Adipocyte (in vitro differentiated cells): Measurements from ENCODE around the gene FAM43B.

ENCODE experiments used
- DNase-seq: peaks from one replicate; pipeline ENCODE4 v3.0.0-alpha.2; 2015; ENCODE audit warnings: low read depth
- H3K27me3 ChIP-seq: replicated peaks from 2 replicates; pipeline ENCODE4 v1.7.0; 2013; ENCODE audit warnings: mild to moderate bottlenecking, low read length, moderate library complexity; ENCODE audit not compliant: control insufficient read depth, insufficient read depth
- H3K36me3 ChIP-seq: 2 replicates; pipeline ENCODE4 v1.7.0; 2013; ENCODE audit warnings: low read length, mild to moderate bottlenecking, moderate library complexity; ENCODE audit not compliant: control insufficient read depth, insufficient read depth, severe bottlenecking
- H3K4me1 ChIP-seq: 2 replicates; pipeline ENCODE4 v1.7.0; 2013; ENCODE audit warnings: mild to moderate bottlenecking, low read length, moderate library complexity; ENCODE audit not compliant: control insufficient read depth, insufficient read depth
- H3K4me3 ChIP-seq: 2 replicates; pipeline ENCODE4 v1.7.0; 2013; ENCODE audit warnings: mild to moderate bottlenecking, low read length, moderate library complexity
- H3K9ac ChIP-seq: 2 replicates; pipeline ENCODE4 v1.7.0; 2013; ENCODE audit warnings: mild to moderate bottlenecking, low read length, moderate library complexity
- H3K9me3 ChIP-seq: 2 replicates; pipeline ENCODE4 v1.7.0; 2013; ENCODE audit warnings: mild to moderate bottlenecking, low read length, moderate library complexity; ENCODE audit not compliant: control insufficient read depth

Gene FAM43B

GRCh38 chr1:20528221-20528620 is 24.2 kb upstream of the FAM43B start:
- peaks cover 8% of the 10 kb centered on the region for H3K9me3 ChIP-seq
- no peak for DNase-seq
- no peaks in the 10 kb centered on the region for H3K4me1 ChIP-seq
- no peaks in the 10 kb centered on the region for H3K36me3 ChIP-seq
- H3K27me3 ChIP-seq, result peaks cover 57% of the 10 kb centered on the region
- H3K9ac ChIP-seq, result no peak overlapping the region
- H3K4me3 ChIP-seq, result no peak overlapping the region

GRCh38 chr1:20530306-20530705 is 22.1 kb upstream of the FAM43B start:
- no peaks in the 10 kb centered on the region for H3K36me3 ChIP-seq
- H3K4me1 ChIP-seq, result no peaks in the 10 kb centered on the region
- H3K4me3 ChIP-seq, result no peak overlapping the region
- peaks cover 8% of the 10 kb centered on the region for H3K9me3 ChIP-seq
- H3K9ac ChIP-seq, result no peak overlapping the region
- H3K27me3 ChIP-seq, result peaks cover 75% of the 10 kb centered on the region
- DNase-seq, result no peak

GRCh38 chr1:20530901-20531300 is 21.5 kb upstream of the FAM43B start:
- H3K4me1 ChIP-seq, result no peaks in the 10 kb centered on the region
- peaks cover 8% of the 10 kb centered on the region for H3K9me3 ChIP-seq
- no peak overlapping the region for H3K9ac ChIP-seq
- peaks cover 79% of the 10 kb centered on the region for H3K27me3 ChIP-seq
- no peaks in the 10 kb centered on the region for H3K36me3 ChIP-seq
- no peak overlapping the region for H3K4me3 ChIP-seq
- DNase-seq, result peak; percentile 51

- Histone ChIP-seq H3K9me3 (peaks cover 8% of the 10 kb centered on the region), H3K27me3 (peaks cover 59% of the 10 kb centered on the region), H3K4me1 (no peaks in the 10 kb centered on the region), H3K9ac (no peak overlapping the region), H3K4me3 (no peak overlapping the region), H3K36me3 (no peaks in the 10 kb centered on the region)
- DNase-seq, result no peak
Measured at GRCh38 chr1:20533635-20534034, 18.7 kb upstream of the FAM43B start.

GRCh38 chr1:20534659-20535417 is 17.5 kb upstream of the FAM43B start:
- no peaks in the 10 kb centered on the region for H3K9me3 ChIP-seq
- H3K27me3 ChIP-seq, result peaks cover 49% of the 10 kb centered on the region
- DNase-seq, result no peak
- H3K36me3 ChIP-seq, result no peaks in the 10 kb centered on the region
- H3K9ac ChIP-seq, result no peak overlapping the region
- no peaks in the 10 kb centered on the region for H3K4me1 ChIP-seq
- no peak overlapping the region for H3K4me3 ChIP-seq

GRCh38 chr1:20538227-20538626 is 14.1 kb upstream of the FAM43B start:
- H3K27me3 ChIP-seq, result peaks cover 42% of the 10 kb centered on the region
- DNase-seq, result no peak
- no peak overlapping the region for H3K9ac ChIP-seq
- H3K36me3 ChIP-seq, result no peaks in the 10 kb centered on the region
- H3K9me3 ChIP-seq, result no peaks in the 10 kb centered on the region
- no peak overlapping the region for H3K4me3 ChIP-seq
- no peaks in the 10 kb centered on the region for H3K4me1 ChIP-seq

GRCh38 chr1:20538760-20539551 is 13.4 kb upstream of the FAM43B start:
- Histone ChIP-seq H3K36me3 (no peaks in the 10 kb centered on the region), H3K9ac (no peak overlapping the region), H3K9me3 (no peaks in the 10 kb centered on the region), H3K4me3 (no peak overlapping the region), H3K4me1 (no peaks in the 10 kb centered on the region), H3K27me3 (peaks cover 37% of the 10 kb centered on the region)
- DNase-seq, result no peak

GRCh38 chr1:20540281-20540680 is 12.1 kb upstream of the FAM43B start:
- H3K36me3 ChIP-seq, result no peaks in the 10 kb centered on the region
- peaks cover 26% of the 10 kb centered on the region for H3K27me3 ChIP-seq
- H3K9me3 ChIP-seq, result no peaks in the 10 kb centered on the region
- DNase-seq, result no peak
- H3K4me1 ChIP-seq, result no peaks in the 10 kb centered on the region
- H3K4me3 ChIP-seq, result no peak overlapping the region
- no peak overlapping the region for H3K9ac ChIP-seq

GRCh38 chr1:20546637-20547036 is 5.7 kb upstream of the FAM43B start:
- H3K4me3 ChIP-seq, result no peak overlapping the region
- peaks cover 4% of the 10 kb centered on the region for H3K4me1 ChIP-seq
- H3K9ac ChIP-seq, result no peak overlapping the region
- H3K9me3 ChIP-seq, result no peaks in the 10 kb centered on the region
- no peaks in the 10 kb centered on the region for H3K36me3 ChIP-seq
- H3K27me3 ChIP-seq, result peaks cover 44% of the 10 kb centered on the region
- DNase-seq, result no peak

GRCh38 chr1:20551161-20551560 is 1.2 kb upstream of the FAM43B start:
- Histone ChIP-seq H3K9ac (no peak overlapping the region), H3K4me1 (peaks cover 17% of the 10 kb centered on the region), H3K27me3 (peaks cover 32% of the 10 kb centered on the region), H3K9me3 (no peaks in the 10 kb centered on the region), H3K36me3 (no peaks in the 10 kb centered on the region), H3K4me3 (no peak overlapping the region)
- DNase-seq, result no peak

GRCh38 chr1:20552728-20553445 is 514 bp downstream of the FAM43B start:
- peaks cover 17% of the 10 kb centered on the region for H3K4me1 ChIP-seq
- H3K9ac ChIP-seq, result no peak overlapping the region
- DNase-seq, result peak; percentile 19
- peak overlapping the region; percentile 58 for H3K4me3 ChIP-seq
- H3K27me3 ChIP-seq, result peaks cover 32% of the 10 kb centered on the region
- H3K36me3 ChIP-seq, result no peaks in the 10 kb centered on the region
- H3K9me3 ChIP-seq, result no peaks in the 10 kb centered on the region
